B cell (primary cell): ENCODE results near the gene FMO2.

Source experiments
- EZH2 ChIP-seq: IDR thresholded peaks from 2 replicates; pipeline ENCODE4 v1.6.1; 2012; ENCODE audit warnings: borderline replicate concordance, low read depth, mild to moderate bottlenecking, moderate library complexity, low read length; ENCODE audit not compliant: insufficient read depth, poor library complexity, severe bottlenecking
- TF ChIP-seq, protein P1 (sequence below): fragments of 200-600 bp; IDR thresholded peaks from one replicate; pipeline ENCODE4 v1.8.0; 2022; ENCODE audit warnings: antibody characterized with exemption, mild to moderate bottlenecking

- TF ChIP-seq, protein P1, sequence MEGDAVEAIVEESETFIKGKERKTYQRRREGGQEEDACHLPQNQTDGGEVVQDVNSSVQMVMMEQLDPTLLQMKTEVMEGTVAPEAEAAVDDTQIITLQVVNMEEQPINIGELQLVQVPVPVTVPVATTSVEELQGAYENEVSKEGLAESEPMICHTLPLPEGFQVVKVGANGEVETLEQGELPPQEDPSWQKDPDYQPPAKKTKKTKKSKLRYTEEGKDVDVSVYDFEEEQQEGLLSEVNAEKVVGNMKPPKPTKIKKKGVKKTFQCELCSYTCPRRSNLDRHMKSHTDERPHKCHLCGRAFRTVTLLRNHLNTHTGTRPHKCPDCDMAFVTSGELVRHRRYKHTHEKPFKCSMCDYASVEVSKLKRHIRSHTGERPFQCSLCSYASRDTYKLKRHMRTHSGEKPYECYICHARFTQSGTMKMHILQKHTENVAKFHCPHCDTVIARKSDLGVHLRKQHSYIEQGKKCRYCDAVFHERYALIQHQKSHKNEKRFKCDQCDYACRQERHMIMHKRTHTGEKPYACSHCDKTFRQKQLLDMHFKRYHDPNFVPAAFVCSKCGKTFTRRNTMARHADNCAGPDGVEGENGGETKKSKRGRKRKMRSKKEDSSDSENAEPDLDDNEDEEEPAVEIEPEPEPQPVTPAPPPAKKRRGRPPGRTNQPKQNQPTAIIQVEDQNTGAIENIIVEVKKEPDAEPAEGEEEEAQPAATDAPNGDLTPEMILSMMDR = no peak
- no peak for TF ChIP-seq EZH2
Observed at GRCh38 chr1:171258429-171258828, 73.3 kb downstream of the FMO2 start.
